Activated naive CD4-positive, alpha-beta T cell treated with anti-CD3 and anti-CD28 coated beads, Interleukin-2, amount 50 U/mL, for 72 hours (primary cell): ENCODE data around the gene PCLAF. TPM values are rescaled to one million over a fixed set of nuclear protein-coding genes. Genes with fewer than 3 reads are reported as not detected.
"Not testable (repeated sequence)": the region's sequence is repeated elsewhere in the genome, so short reads cannot be mapped to it uniquely, and the experiment has no call there.

ENCODE experiments used
- ATAC-seq, 2 donors: fragments of 150-1000 bp; cut with Tn5 transposase; 2 replicates each; pipeline ENCODE4 v1.10.0; 2021; ENCODE audit warnings: mild to moderate bottlenecking in 2 of 2, moderate library complexity in 2 of 2
- DNase-seq, 2 donors: peaks; one replicate each; pipeline ENCODE4 v3.0.0; 2021 to 2022; ENCODE audit warnings: low spot score in 2 of 2
- H3K27ac Mint-ChIP-seq, 2 donors: one replicate each; pipeline ENCODE4 v1.8.0; 2022; ENCODE audit warnings: mild to moderate bottlenecking in 2 of 2, mixed read lengths in 2 of 2
- H3K36me3 Mint-ChIP-seq, 2 donors: one replicate each; pipeline ENCODE4 v1.8.0; 2022; ENCODE audit warnings: mixed read lengths in 2 of 2
- H3K9me3 Mint-ChIP-seq, 2 donors: one replicate each; pipeline ENCODE4 v1.8.0; 2022; ENCODE audit warnings: mixed read lengths in 2 of 2
- total RNA-seq, 2 donors: library from RNA; stranded (reverse); gene quantifications; one replicate each; pipeline ENCODE4 v1.2.3, GENCODE V29; 2022

Gene PCLAF
- total RNA-seq, 2 donors from 2014 or later, result 100 to 115 TPM

- not testable (repeated sequence) for DNase-seq, ATAC-seq, H3K9me3 Mint-ChIP-seq
- Mint-ChIP-seq H3K36me3 (peaks cover 18 to 33% of the 10 kb centered on the region in 2 donors), H3K27ac (peak overlapping the region; percentile 82 to 97)
Measured at GRCh38 chr15:64380130-64380870, 941 bp downstream of the PCLAF start.

- Mint-ChIP-seq H3K9me3 (no peaks in the 10 kb centered on the region), H3K36me3 (peaks cover 18 to 38% of the 10 kb centered on the region in 2 donors), H3K27ac (peak overlapping the region in 1 of 2 donors; percentile 82)
- DNase-seq, result no peak
- no peak for ATAC-seq
Measured at GRCh38 chr15:64379216-64379960, 1.9 kb downstream of the PCLAF start.

GRCh38 chr15:64373360-64373759 lies 7.9 kb downstream of the PCLAF start:
- peaks cover 0 to 30% of the 10 kb centered on the region in 2 donors for H3K36me3 Mint-ChIP-seq
- H3K9me3 Mint-ChIP-seq, result no peaks in the 10 kb centered on the region
- H3K27ac Mint-ChIP-seq, result no peak overlapping the region
- DNase-seq, result no peak
- no peak for ATAC-seq

- not testable (repeated sequence) for ATAC-seq, H3K27ac Mint-ChIP-seq, DNase-seq, H3K9me3 Mint-ChIP-seq
- H3K36me3 Mint-ChIP-seq, result peaks cover 0 to 30% of the 10 kb centered on the region in 2 donors
Measured at GRCh38 chr15:64371383-64371782, 9.9 kb downstream of the PCLAF start.

- peaks cover 0 to 19% of the 10 kb centered on the region in 2 donors for H3K36me3 Mint-ChIP-seq
- H3K9me3 Mint-ChIP-seq, result no peaks in the 10 kb centered on the region
- no peak overlapping the region for H3K27ac Mint-ChIP-seq
- ATAC-seq, result no peak
- no peak for DNase-seq
Measured at GRCh38 chr15:64369078-64369607, 12.1 kb downstream of the PCLAF start.

- H3K9me3 Mint-ChIP-seq, result no peaks in the 10 kb centered on the region
- ATAC-seq (no peak), DNase-seq (no peak)
- peaks cover 0 to 6% of the 10 kb centered on the region in 2 donors for H3K36me3 Mint-ChIP-seq
- no peak overlapping the region for H3K27ac Mint-ChIP-seq
Measured at GRCh38 chr15:64361259-64361658, 20.0 kb downstream of the PCLAF start.

- no peak for ATAC-seq
- Mint-ChIP-seq H3K9me3 (no peaks in the 10 kb centered on the region), H3K27ac (peak overlapping the region; percentile 95), H3K36me3 (peaks cover 0 to 6% of the 10 kb centered on the region in 2 donors)
- DNase-seq, result no peak
Measured at GRCh38 chr15:64356710-64357040, 24.6 kb downstream of the PCLAF start.

- Mint-ChIP-seq H3K27ac (peak within 1 kb of the TSS; percentile 95), H3K9me3 (no peaks in the 10 kb centered on the region), H3K36me3 (peaks cover 0 to 6% of the 10 kb centered on the region in 2 donors)
- DNase-seq (peak; percentile 86 to 88), ATAC-seq (peak; percentile 99 to 100)
Measured at GRCh38 chr15:64355944-64356709, 25.1 kb downstream of the PCLAF start, which contains the start of gene CSNK1G1. TSS of gene CSNK1G1 (minus strand) at chr15:64356173. CDS start at chr15:64300499, 55,674 bp downstream.

GRCh38 chr15:64355348-64355943 lies 25.8 kb downstream of the PCLAF start:
- H3K27ac Mint-ChIP-seq, result peak overlapping the region; percentile 95
- DNase-seq (peak; percentile 19 to 56), ATAC-seq (peak; percentile 34 to 48)
- no peaks in the 10 kb centered on the region for H3K9me3 Mint-ChIP-seq
- peaks cover 0 to 6% of the 10 kb centered on the region in 2 donors for H3K36me3 Mint-ChIP-seq

GRCh38 chr15:64354688-64355344 lies 26.4 kb downstream of the PCLAF start:
- ATAC-seq (no peak), DNase-seq (no peak)
- Mint-ChIP-seq H3K36me3 (peaks cover 0 to 6% of the 10 kb centered on the region in 2 donors), H3K27ac (peak overlapping the region; percentile 95), H3K9me3 (no peaks in the 10 kb centered on the region)

GRCh38 chr15:64351265-64351664 lies 30.0 kb downstream of the PCLAF start:
- H3K9me3 Mint-ChIP-seq, result no peaks in the 10 kb centered on the region
- ATAC-seq, result no peak
- no peak overlapping the region for H3K27ac Mint-ChIP-seq
- peaks cover 0 to 6% of the 10 kb centered on the region in 2 donors for H3K36me3 Mint-ChIP-seq
- no peak for DNase-seq

- no peaks in the 10 kb centered on the region for H3K36me3 Mint-ChIP-seq
- ATAC-seq (no peak), DNase-seq (no peak)
- no peak overlapping the region for H3K27ac Mint-ChIP-seq
- H3K9me3 Mint-ChIP-seq, result no peaks in the 10 kb centered on the region
Measured at GRCh38 chr15:64349375-64349774, 31.9 kb downstream of the PCLAF start.

GRCh38 chr15:64348455-64348854 lies 32.8 kb downstream of the PCLAF start:
- no peaks in the 10 kb centered on the region for H3K9me3 Mint-ChIP-seq
- H3K36me3 Mint-ChIP-seq, result no peaks in the 10 kb centered on the region
- DNase-seq (no peak), ATAC-seq (no peak)
- peak overlapping the region in 1 of 2 donors; percentile 14 for H3K27ac Mint-ChIP-seq

- H3K27ac Mint-ChIP-seq, H3K36me3 Mint-ChIP-seq, H3K9me3 Mint-ChIP-seq, DNase-seq, ATAC-seq: not testable (repeated sequence)
Measured at GRCh38 chr15:64346242-64346641, 35.0 kb downstream of the PCLAF start.

- H3K9me3 Mint-ChIP-seq, result no peaks in the 10 kb centered on the region
- ATAC-seq, result no peak
- no peak overlapping the region for H3K27ac Mint-ChIP-seq
- DNase-seq, result no peak
- no peaks in the 10 kb centered on the region for H3K36me3 Mint-ChIP-seq
Measured at GRCh38 chr15:64344651-64345294, 36.5 kb downstream of the PCLAF start.
